Spleen (tissue), 3 donors: ENCODE results near the gene KIF26B.

Experiments used
- POLR2A ChIP-seq, 3 donors: fragments of 450-650 bp; IDR thresholded peaks; one replicate each; pipeline ENCODE4 v1.5.1; 2017; ENCODE audit warnings: antibody characterized with exemption in 3 of 3, mild to moderate bottlenecking in 1 of 3
- POLR2AphosphoS5 ChIP-seq, 3 donors: sonication (generic); formaldehyde crosslinking; IDR thresholded peaks; one replicate each; pipeline ENCODE4 v1.5.1; 2017; ENCODE audit warnings: antibody characterized with exemption in 3 of 3

DNA sequence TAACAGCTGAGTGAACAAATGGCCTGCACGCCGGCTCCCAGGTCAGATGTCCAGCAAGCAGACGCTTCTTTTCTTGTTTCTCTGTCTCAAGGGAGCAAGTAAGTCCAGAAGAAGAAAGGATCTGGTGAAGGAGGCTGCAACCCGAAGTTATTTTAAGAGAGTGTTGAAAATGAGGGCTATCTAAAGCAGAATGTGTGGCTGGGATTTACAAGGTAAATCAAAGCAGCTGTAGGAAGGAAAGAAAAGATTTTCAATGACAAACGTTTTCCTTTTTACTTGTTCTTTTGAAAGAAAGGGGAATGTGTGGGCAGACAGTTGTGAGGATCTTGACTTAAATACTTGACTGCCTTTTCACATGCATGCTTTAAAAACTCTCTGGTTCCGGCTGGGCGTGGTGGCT is 311.5 kb downstream of the KIF26B start:
- TF ChIP-seq POLR2A (IDR thresholded peaks at IDR 0.05) (no peak), POLR2AphosphoS5 (IDR thresholded peaks at IDR 0.05) (no peak)
